Stomach (tissue), 9 donors: Measurements from ENCODE around the gene LRMDA. TPM values are rescaled to one million over a fixed set of nuclear protein-coding genes. Genes with fewer than 3 reads are reported as not detected.
A peak's percentile ranks its signal among the peaks of the same experiment; 100 is the strongest.
"Not testable (repeated sequence)": the region's sequence is repeated elsewhere in the genome, so short reads cannot be mapped to it uniquely, and the experiment has no call there.

Experiments
- DNase-seq, 2 donors: peaks; one replicate each; pipeline versions ENCODE4 v3.0.0 to v3.0.0-alpha.2; 2013 to 2019
- H3K27ac ChIP-seq, 5 donors: fragments of 200-600 bp in 4 of 5; sonication (generic) in 4 of 5; one replicate each; pipeline ENCODE4 v1.5.1; 2013 to 2019; ENCODE audit warnings: mild to moderate bottlenecking in 1 of 5, moderate library complexity in 1 of 5
- H3K27me3 ChIP-seq, 3 donors: fragments of 200-600 bp; sonication (generic); one replicate each; pipeline ENCODE4 v1.5.1; 2017 to 2019; ENCODE audit warnings: mixed run types in 1 of 3
- H3K36me3 ChIP-seq, 4 donors: fragments of 200-600 bp; sonication (generic); 1 replicate in 3 of 4; 2 replicates in 1 of 4; pipeline ENCODE4 v1.5.1; 2016 to 2019
- H3K4me1 ChIP-seq, 4 donors: fragments of 200-600 bp; sonication (generic); one replicate each; pipeline ENCODE4 v1.5.1; 2016 to 2019
- H3K4me3 ChIP-seq, 4 donors: fragments of 200-600 bp; sonication (generic) in 3 of 4; one replicate each; pipeline ENCODE4 v1.5.1; 2016 to 2019; ENCODE audit warnings: mild to moderate bottlenecking in 1 of 4
- H3K9me3 ChIP-seq, 4 donors: fragments of 200-600 bp; sonication (generic); one replicate each; pipeline ENCODE4 v1.5.1; 2016 to 2019
- EP300 ChIP-seq: sonication (generic); formaldehyde crosslinking; IDR thresholded peaks from one replicate; pipeline ENCODE4 v1.6.1; 2017; ENCODE audit warnings: antibody characterized with exemption
- POLR2A ChIP-seq, 4 donors: fragments of 450-650 bp; IDR thresholded peaks; one replicate each; pipeline ENCODE4 v1.6.1; 2016; ENCODE audit warnings: antibody characterized with exemption in 4 of 4, control low read depth in 2 of 4, mild to moderate bottlenecking in 1 of 4, moderate library complexity in 1 of 4
- POLR2AphosphoS5 ChIP-seq, 3 donors: sonication (generic); formaldehyde crosslinking; IDR thresholded peaks; one replicate each; pipeline ENCODE4 v1.6.1; 2016; ENCODE audit warnings: antibody characterized with exemption in 3 of 3
- WGBS, 5 donors: extraction: QIAGEN DNeasy Blood & Tissue Kit in 3 of 5; methylation state at CpG; one replicate each; pipeline versions ENCODE4 v1.1.5 to v1.1.7; 2013 to 2018; 5-methylcytosine and 5-hydroxymethylcytosine counted together
- intact Hi-C: fragments of 100-400 bp; cut with DNase I; formaldehyde crosslinking; loops from one replicate; pipeline ENCODE4 v1.15.1; 2023; ENCODE audit warnings: low total_unique reads
- polyA plus RNA-seq, 3 donors: library from polyadenylated mRNA; stranded (reverse); fragments of 200-250 nt; gene quantifications; one replicate each; pipeline ENCODE4 v1.2.3, GENCODE V29; 2013
- total RNA-seq, 5 donors: library from RNA; depleted of rRNA; stranded (reverse); fragments of >200 nt; gene quantifications; one replicate each; pipeline versions ENCODE4 v1.1.0 to v1.2.3, GENCODE V29; 2014 to 2016
- TF ChIP-seq, protein P1 (sequence below), 7 experiments: fragments of 450-650 bp in 4 of 7; fragments of 200-600 bp in 3 of 7; sonication (generic) in 3 of 7; IDR thresholded peaks; one replicate each; pipeline ENCODE4 v1.5.1; 2016 to 2019; ENCODE audit warnings: antibody characterized with exemption in 7 of 7, control low read depth in 2 of 7, mild to moderate bottlenecking in 1 of 7
- donor health status: healthy with polysubstance abuse.
- donor health status: Bipolar disorder and iron deficiency.
- donor health status: healthy.

The LRMDA gene
- total and polyA plus RNA-seq, 8 donors, result 1.3 to 30.2 (median 13.6) TPM; not detected in 1

DNA sequence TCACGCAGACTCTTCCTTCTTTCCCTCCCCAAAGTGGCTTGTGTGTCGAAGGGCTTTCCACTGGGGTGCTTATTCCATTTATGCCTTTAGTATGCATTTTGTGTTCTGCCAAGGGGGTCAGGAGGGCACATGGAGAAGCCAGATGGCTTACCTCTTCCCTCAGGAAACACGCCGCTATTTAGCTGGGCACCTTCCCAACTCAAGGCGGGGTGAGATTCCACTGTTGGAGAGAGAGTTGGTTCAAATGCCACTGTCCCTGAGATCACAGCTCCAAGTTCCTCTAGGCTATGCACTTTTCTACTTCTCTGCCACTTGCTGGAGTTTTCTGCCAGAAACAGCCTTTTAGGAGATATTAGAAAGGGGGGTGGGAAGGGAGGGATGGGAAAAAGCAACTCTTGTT, 1091.8 kb downstream of the LRMDA start:
- TF ChIP-seq POLR2A (IDR thresholded peaks at IDR 0.05), result no peak
- TF ChIP-seq, protein P1, sequence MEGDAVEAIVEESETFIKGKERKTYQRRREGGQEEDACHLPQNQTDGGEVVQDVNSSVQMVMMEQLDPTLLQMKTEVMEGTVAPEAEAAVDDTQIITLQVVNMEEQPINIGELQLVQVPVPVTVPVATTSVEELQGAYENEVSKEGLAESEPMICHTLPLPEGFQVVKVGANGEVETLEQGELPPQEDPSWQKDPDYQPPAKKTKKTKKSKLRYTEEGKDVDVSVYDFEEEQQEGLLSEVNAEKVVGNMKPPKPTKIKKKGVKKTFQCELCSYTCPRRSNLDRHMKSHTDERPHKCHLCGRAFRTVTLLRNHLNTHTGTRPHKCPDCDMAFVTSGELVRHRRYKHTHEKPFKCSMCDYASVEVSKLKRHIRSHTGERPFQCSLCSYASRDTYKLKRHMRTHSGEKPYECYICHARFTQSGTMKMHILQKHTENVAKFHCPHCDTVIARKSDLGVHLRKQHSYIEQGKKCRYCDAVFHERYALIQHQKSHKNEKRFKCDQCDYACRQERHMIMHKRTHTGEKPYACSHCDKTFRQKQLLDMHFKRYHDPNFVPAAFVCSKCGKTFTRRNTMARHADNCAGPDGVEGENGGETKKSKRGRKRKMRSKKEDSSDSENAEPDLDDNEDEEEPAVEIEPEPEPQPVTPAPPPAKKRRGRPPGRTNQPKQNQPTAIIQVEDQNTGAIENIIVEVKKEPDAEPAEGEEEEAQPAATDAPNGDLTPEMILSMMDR (IDR thresholded peaks at IDR 0.05), result no peak
- TF ChIP-seq POLR2AphosphoS5 (IDR thresholded peaks at IDR 0.05), result no peak
- no peak for TF ChIP-seq EP300
- intact Hi-C loops, result no loop called here
- peak in 1 of 2 donors; percentile 55 for DNase-seq

DNA sequence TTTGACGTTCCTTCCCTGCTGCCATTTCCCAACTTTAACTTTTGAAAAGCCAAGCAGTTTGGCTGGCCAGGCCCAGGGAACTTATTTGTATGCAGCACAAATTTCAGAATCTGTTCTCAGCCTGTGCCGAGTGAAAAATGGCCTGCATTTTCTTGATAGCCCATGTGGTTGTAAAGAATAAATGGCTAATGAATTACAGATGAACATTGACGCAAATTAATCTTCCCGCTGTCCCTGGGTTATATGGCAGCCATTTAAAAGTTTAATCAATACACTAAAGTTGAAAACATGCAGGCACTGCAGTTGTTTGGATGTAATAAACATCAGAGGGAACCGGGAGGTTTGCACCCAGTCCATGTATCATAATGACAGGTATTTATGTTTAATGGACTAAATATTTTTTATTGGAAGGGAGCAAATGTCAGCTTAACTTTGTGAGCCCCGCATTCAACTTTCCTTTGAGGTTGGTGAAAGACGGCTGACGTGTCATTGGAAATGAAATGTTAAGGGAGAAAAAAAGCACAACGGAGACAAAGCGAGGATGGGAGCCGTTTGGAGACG, 1092.4 kb downstream of the LRMDA start:
- Histone ChIP-seq H3K27me3 (no peaks in the 10 kb centered on the region), H3K4me3 (no peak overlapping the region), H3K27ac (peak overlapping the region in 1 of 5 donors; percentile 60), H3K4me1 (peaks cover 0 to 17% (median 12%) of the 10 kb centered on the region in 4 donors), H3K36me3 (no peaks in the 10 kb centered on the region), H3K9me3 (no peaks in the 10 kb centered on the region)
- WGBS, 5 donors, result 68 to 88% (median 78%) methylated on average over 12 of the region's 12 CpGs
- TF ChIP-seq POLR2A (IDR thresholded peaks at IDR 0.05) (no peak), POLR2AphosphoS5 (IDR thresholded peaks at IDR 0.05) (no peak), EP300 (no peak)
- TF ChIP-seq, protein P1 (IDR thresholded peaks at IDR 0.05), result no peak
- peak in 1 of 2 donors; percentile 45 for DNase-seq
- intact Hi-C loops, result no loop called here

More for the DNA sequence above, 1091.8 kb downstream of the LRMDA start:
- no peak overlapping the region for H3K4me3 ChIP-seq
- H3K4me1 ChIP-seq, result peaks cover 0 to 17% (median 12%) of the 10 kb centered on the region in 4 donors
- peak overlapping the region in 1 of 5 donors; percentile 60 for H3K27ac ChIP-seq
- H3K27me3 ChIP-seq, result no peaks in the 10 kb centered on the region
- H3K9me3 ChIP-seq, result no peaks in the 10 kb centered on the region
- no peaks in the 10 kb centered on the region for H3K36me3 ChIP-seq
- WGBS, 5 donors, result 60 to 87% (median 81%) methylated on average over 5 of the region's 5 CpGs

DNA sequence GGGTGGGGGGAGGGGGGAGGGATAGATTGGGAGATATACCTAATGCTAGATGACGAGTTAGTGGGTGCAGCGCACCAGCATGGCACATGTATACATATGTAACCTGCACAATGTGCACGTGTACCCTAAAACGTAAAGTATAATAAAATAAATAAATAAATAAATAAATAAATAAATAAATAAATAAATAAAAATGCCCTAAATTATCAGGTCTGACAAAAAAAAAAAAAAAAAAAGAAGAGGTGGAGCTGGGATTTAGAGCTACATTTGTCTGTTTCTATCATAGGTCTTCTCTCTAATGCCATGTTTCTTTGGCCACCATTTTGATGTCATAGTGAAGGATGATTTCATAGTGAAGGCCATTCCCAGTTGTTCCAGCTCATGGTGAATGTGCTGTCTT, 1095.4 kb downstream of the LRMDA start:
- H3K4me1 ChIP-seq, result peaks cover 0 to 17% (median 12%) of the 10 kb centered on the region in 4 donors
- H3K36me3 ChIP-seq, H3K27me3 ChIP-seq, H3K9me3 ChIP-seq, DNase-seq, H3K27ac ChIP-seq, intact Hi-C loops, H3K4me3 ChIP-seq: not testable (repeated sequence)
- 94 to 96% (median 94%) methylated on average over 4 of the region's 4 CpGs for WGBS, 5 donors

DNA sequence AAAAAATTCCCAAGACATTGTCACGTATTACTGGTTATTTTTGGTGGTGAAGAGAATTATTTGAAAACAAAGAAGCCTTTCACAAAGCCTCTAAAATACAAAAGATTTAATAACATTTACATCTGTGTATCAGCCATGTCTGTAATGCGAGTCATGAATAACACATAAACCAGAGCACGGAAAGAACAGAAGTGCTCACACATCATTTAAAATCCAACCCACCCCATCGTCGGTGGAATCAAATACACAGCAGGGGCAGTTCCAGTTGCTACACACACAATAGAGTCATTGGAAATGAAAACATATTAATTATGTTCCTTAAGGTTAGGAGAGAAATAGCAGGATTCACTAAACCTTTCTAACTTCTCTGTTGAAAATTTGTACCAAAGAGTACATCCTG, 1108.9 kb downstream of the LRMDA start:
- WGBS, 5 donors, result 70 to 84% (median 77%) methylated on average over 5 of the region's 5 CpGs
- no peak for DNase-seq
- TF ChIP-seq POLR2A (IDR thresholded peaks at IDR 0.05) (no peak), POLR2AphosphoS5 (IDR thresholded peaks at IDR 0.05) (no peak), EP300 (no peak)
- TF ChIP-seq, protein P1 (IDR thresholded peaks at IDR 0.05), result no peak
- Histone ChIP-seq H3K4me1 (no peaks in the 10 kb centered on the region), H3K9me3 (no peaks in the 10 kb centered on the region), H3K4me3 (no peak overlapping the region), H3K36me3 (no peaks in the 10 kb centered on the region), H3K27me3 (no peaks in the 10 kb centered on the region), H3K27ac (no peak overlapping the region)
- intact Hi-C loops, result no loop called here

DNA sequence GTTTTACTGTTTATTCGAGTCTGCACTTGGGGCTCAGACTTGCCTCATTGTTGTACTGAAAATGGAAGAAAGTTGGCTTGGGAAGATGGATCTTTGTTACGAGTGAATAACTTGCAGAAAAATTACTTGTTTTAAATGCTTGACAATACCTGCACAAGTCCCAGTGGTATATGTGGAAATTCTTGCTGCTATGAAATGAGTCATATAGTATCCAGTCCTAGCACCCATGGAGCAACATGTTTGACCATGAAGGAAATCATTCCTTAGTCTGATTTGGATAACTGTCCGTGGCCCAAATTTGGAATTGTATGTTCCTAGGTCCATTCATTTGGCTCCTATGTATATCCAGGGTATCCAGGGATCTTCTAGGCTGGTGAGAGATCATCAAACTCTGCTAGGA, 1109.4 kb downstream of the LRMDA start:
- TF ChIP-seq POLR2A (IDR thresholded peaks at IDR 0.05) (no peak), EP300 (no peak)
- TF ChIP-seq, protein P1 (IDR thresholded peaks at IDR 0.05), result no peak
- intact Hi-C loops, result no loop called here
- Histone ChIP-seq H3K4me1 (no peaks in the 10 kb centered on the region), H3K9me3 (no peaks in the 10 kb centered on the region), H3K36me3 (no peaks in the 10 kb centered on the region), H3K27ac (no peak overlapping the region), H3K27me3 (no peaks in the 10 kb centered on the region), H3K4me3 (no peak overlapping the region)
- WGBS, 5 donors, result 77 to 85% (median 80%) methylated on average over 3 of the region's 3 CpGs
- DNase-seq, result no peak
